Measurements from ENCODE around the gene HS6ST3.

Gene HS6ST3

GRCh38 chr13:96836733-96837132 lies 746.8 kb downstream of the HS6ST3 start:
- no peak for TF ChIP-seq HDGF (IDR thresholded peaks at IDR 0.05; ENCODE audit: borderline replicate concordance)
- TF ChIP-seq TARDBP (IDR thresholded peaks at IDR 0.05), result no peak
- no peak for TF ChIP-seq PKNOX1 (IDR thresholded peaks at IDR 0.05)
- no peak for TF ChIP-seq ZNF384 (IDR thresholded peaks at IDR 0.05)
- no peak for TF ChIP-seq FOXA1 (IDR thresholded peaks at IDR 0.05)
- TF ChIP-seq BHLHE40 (IDR thresholded peaks at IDR 0.05; ENCODE audit: borderline replicate concordance), result no peak
- TF ChIP-seq SUZ12 (IDR thresholded peaks at IDR 0.05), result no peak
- no peak for TF ChIP-seq ELF4 (IDR thresholded peaks at IDR 0.05)
- TF ChIP-seq CTBP1 (IDR thresholded peaks at IDR 0.05; ENCODE audit: borderline replicate concordance), result no peak
- no peak for TF ChIP-seq NFRKB (IDR thresholded peaks at IDR 0.05)
- TF ChIP-seq LEF1 (IDR thresholded peaks at IDR 0.05; ENCODE audit: borderline replicate concordance), result no peak
- no peak for TF ChIP-seq FOXM1 (IDR thresholded peaks at IDR 0.05; ENCODE audit: borderline replicate concordance)
- no peak for TF ChIP-seq FOXK2 (IDR thresholded peaks at IDR 0.05)
- TF ChIP-seq SP1 (IDR thresholded peaks at IDR 0.05), result no peak
- no peak for TF ChIP-seq ARNT (IDR thresholded peaks at IDR 0.05)
- no peak for TF ChIP-seq L3MBTL2 (conservative IDR thresholded peaks at IDR 0.05)
- no peak for DNase-seq (ENCODE audit: extremely low spot score)
- CTCF ChIA-PET, result no interaction called here
- POLR2A ChIA-PET, result no interaction called here

- no peak for DNase-seq (ENCODE audit: extremely low spot score)
- no peak for TF ChIP-seq FOXM1 (IDR thresholded peaks at IDR 0.05; ENCODE audit: borderline replicate concordance)
- no peak for TF ChIP-seq ELF4 (IDR thresholded peaks at IDR 0.05)
- ChIA-PET POLR2A (no interaction called here), CTCF (interaction anchor here (0.6 kb wide), 1 partner anchor 160 kb away, joined by 3 read pairs; no protein-coding TSS in a partner anchor)
These were observed 747.9 kb downstream of the HS6ST3 start for GRCh38 chr13:96837809-96838208.

- TF ChIP-seq BHLHE40 (IDR thresholded peaks at IDR 0.05; ENCODE audit: borderline replicate concordance) (no peak), SP1 (IDR thresholded peaks at IDR 0.05) (no peak), FOXK2 (IDR thresholded peaks at IDR 0.05) (no peak), NFRKB (IDR thresholded peaks at IDR 0.05) (no peak), HDGF (IDR thresholded peaks at IDR 0.05; ENCODE audit: borderline replicate concordance) (no peak), ARNT (IDR thresholded peaks at IDR 0.05) (no peak), L3MBTL2 (conservative IDR thresholded peaks at IDR 0.05) (no peak), TARDBP (IDR thresholded peaks at IDR 0.05) (no peak), ZNF384 (IDR thresholded peaks at IDR 0.05) (no peak), CTBP1 (IDR thresholded peaks at IDR 0.05; ENCODE audit: borderline replicate concordance) (no peak), ELF4 (IDR thresholded peaks at IDR 0.05) (no peak), FOXM1 (IDR thresholded peaks at IDR 0.05; ENCODE audit: borderline replicate concordance) (no peak), SUZ12 (IDR thresholded peaks at IDR 0.05) (no peak), PKNOX1 (IDR thresholded peaks at IDR 0.05) (no peak), FOXA1 (IDR thresholded peaks at IDR 0.05) (no peak), LEF1 (IDR thresholded peaks at IDR 0.05; ENCODE audit: borderline replicate concordance) (no peak)
- POLR2A ChIA-PET, result no interaction called here
- no peak for DNase-seq (ENCODE audit: extremely low spot score)
These were observed 754.3 kb downstream of the HS6ST3 start for GRCh38 chr13:96844195-96844594.

GRCh38 chr13:96844616-96845015 lies 754.7 kb downstream of the HS6ST3 start:
- TF ChIP-seq HDGF (IDR thresholded peaks at IDR 0.05; ENCODE audit: borderline replicate concordance) (no peak), SP1 (IDR thresholded peaks at IDR 0.05) (no peak), ELF4 (IDR thresholded peaks at IDR 0.05) (no peak), FOXK2 (IDR thresholded peaks at IDR 0.05) (no peak), CTBP1 (IDR thresholded peaks at IDR 0.05; ENCODE audit: borderline replicate concordance) (no peak), FOXA1 (IDR thresholded peaks at IDR 0.05) (no peak), TARDBP (IDR thresholded peaks at IDR 0.05) (no peak), BHLHE40 (IDR thresholded peaks at IDR 0.05; ENCODE audit: borderline replicate concordance) (no peak), NFRKB (IDR thresholded peaks at IDR 0.05) (no peak), LEF1 (IDR thresholded peaks at IDR 0.05; ENCODE audit: borderline replicate concordance) (no peak), ZNF384 (IDR thresholded peaks at IDR 0.05) (no peak), PKNOX1 (IDR thresholded peaks at IDR 0.05) (no peak), ARNT (IDR thresholded peaks at IDR 0.05) (no peak), L3MBTL2 (conservative IDR thresholded peaks at IDR 0.05) (no peak), FOXM1 (IDR thresholded peaks at IDR 0.05; ENCODE audit: borderline replicate concordance) (no peak), SUZ12 (IDR thresholded peaks at IDR 0.05) (no peak)
- POLR2A ChIA-PET, result no interaction called here
- no peak for DNase-seq (ENCODE audit: extremely low spot score)
- CTCF ChIA-PET, result no interaction called here

More at GRCh38 chr13:96844195-96844594, 754.3 kb downstream of the HS6ST3 start:
- CTCF ChIA-PET, result no interaction called here

GRCh38 chr13:96848286-96848685 lies 758.4 kb downstream of the HS6ST3 start:
- DNase-seq (ENCODE audit: extremely low spot score), result no peak
- TF ChIP-seq LEF1 (IDR thresholded peaks at IDR 0.05; ENCODE audit: borderline replicate concordance) (no peak), HDGF (IDR thresholded peaks at IDR 0.05; ENCODE audit: borderline replicate concordance) (no peak), FOXK2 (IDR thresholded peaks at IDR 0.05) (no peak), L3MBTL2 (conservative IDR thresholded peaks at IDR 0.05) (no peak), BHLHE40 (IDR thresholded peaks at IDR 0.05; ENCODE audit: borderline replicate concordance) (no peak), CTBP1 (IDR thresholded peaks at IDR 0.05; ENCODE audit: borderline replicate concordance) (no peak), NFRKB (IDR thresholded peaks at IDR 0.05) (no peak), PKNOX1 (IDR thresholded peaks at IDR 0.05) (no peak), SUZ12 (IDR thresholded peaks at IDR 0.05) (no peak), SP1 (IDR thresholded peaks at IDR 0.05) (no peak), ARNT (IDR thresholded peaks at IDR 0.05) (no peak), ZNF384 (IDR thresholded peaks at IDR 0.05) (no peak)
- ChIA-PET CTCF (no interaction called here), POLR2A (no interaction called here)

Data from HEK293T (cell line).